A204.1 (cell line): ENCODE measurements around the gene IL1RL2.

Experiments used
- FAIRE-seq: peaks from 2 replicates; lab custom pipeline; 2012; peaks lifted over from hg19 to GRCh38; lab: Jason Lieb, UNC

IL1RL2 gene

GRCh38 chr2:102158011-102158755 lies 28.6 kb upstream of the IL1RL2 start:
- no peak for FAIRE-seq

DNA sequence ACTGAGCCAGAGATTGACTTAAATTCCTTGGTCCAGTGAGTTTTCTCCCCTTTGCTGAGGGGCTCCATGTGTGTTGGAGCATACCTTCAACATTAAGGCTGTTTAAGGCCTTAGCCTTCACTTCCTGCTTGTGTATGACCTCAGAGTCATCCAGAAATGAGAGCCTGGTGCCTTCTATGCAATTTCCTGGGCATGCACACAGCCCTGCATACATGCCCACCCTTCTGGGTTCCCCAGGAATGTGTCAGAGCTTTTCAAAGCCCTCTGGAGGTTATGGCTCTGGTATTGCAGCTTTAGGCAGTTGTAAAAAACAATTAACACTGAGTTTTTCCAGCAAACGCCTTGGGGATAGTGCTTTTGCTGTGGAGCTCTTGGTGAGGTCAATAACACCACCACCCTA lies 27.5 kb upstream of the IL1RL2 start:
- FAIRE-seq: no peak

- no peak for FAIRE-seq
These were observed 20.5 kb upstream of the IL1RL2 start for GRCh38 chr2:102166189-102166845.

DNA sequence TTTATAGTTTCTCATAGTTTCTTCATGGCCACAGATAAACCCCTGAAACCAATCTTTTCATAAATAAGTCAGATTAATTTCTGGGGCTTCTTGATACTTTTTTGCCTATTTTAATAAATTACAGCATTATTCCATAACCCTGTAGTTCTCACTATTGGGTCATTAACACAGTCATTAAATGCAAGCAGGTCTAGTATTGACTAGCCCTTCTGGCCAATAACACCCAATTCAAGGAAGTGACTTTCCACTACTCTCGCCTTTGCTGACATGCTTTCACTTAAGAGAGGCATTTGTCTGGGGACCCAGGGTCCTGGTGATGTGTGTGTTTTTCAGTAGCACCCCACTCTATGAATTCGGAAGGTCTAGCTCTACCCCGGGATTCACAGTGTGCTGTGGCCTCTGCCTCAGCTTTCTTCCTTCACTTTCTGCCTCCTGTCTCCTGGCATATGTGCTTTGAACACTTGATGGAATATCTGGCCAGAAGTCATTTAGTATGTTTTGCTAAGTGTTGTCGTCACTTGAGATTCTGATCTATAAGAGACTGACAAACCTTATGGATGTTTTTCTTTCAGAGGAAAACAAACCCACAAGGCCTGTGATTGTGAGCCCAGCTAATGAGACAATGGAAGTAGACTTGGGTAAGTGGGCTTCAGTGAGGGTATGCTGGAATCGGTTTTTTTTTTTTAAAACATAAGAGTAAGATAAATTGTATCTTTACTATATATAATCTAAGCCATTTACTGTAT lies 18.6 kb upstream of the IL1RL2 start:
- FAIRE-seq: no peak

DNA sequence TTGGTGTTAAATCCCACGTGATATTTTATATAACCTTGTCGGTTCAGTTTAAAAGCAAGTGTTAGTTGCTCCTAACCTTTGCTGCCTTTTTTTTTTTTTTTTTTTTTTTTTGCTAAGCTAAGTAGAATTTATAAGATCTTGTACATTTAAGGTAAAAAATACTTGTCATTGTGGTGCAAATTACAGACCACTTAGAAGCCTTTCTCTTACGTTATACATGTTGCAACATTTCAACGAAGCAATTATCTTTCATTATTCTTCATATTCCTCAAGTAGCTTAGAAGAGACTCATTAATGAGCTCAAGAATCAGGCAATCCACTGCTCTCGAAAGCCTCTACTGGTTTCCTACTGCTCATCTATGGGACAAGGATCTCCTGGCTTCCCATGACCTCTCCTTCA lies 14.9 kb upstream of the IL1RL2 start:
- no peak for FAIRE-seq

- no peak for FAIRE-seq
These were observed 14.1 kb upstream of the IL1RL2 start for GRCh38 chr2:102172745-102173144.

- FAIRE-seq: no peak
These were observed 10.7 kb upstream of the IL1RL2 start for GRCh38 chr2:102176172-102176571.

- no peak for FAIRE-seq
These were observed 8.9 kb upstream of the IL1RL2 start for GRCh38 chr2:102177814-102178478.

DNA sequence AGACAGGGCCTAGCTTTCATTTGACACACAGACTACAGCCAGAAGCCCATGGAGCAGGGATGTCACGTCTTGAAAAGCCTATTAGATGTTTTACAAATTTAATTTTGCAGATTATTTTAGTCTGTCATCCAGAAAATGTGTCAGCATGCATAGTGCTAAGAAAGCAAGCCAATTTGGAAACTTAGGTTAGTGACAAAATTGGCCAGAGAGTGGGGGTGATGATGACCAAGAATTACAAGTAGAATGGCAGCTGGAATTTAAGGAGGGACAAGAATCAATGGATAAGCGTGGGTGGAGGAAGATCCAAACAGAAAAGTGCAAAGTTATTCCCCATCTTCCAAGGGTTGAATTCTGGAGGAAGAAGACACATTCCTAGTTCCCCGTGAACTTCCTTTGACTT lies 7.8 kb upstream of the IL1RL2 start:
- no peak for FAIRE-seq

GRCh38 chr2:102179788-102180686 lies 6.8 kb upstream of the IL1RL2 start:
- FAIRE-seq: no peak

- no peak for FAIRE-seq
These were observed 6.2 kb upstream of the IL1RL2 start for GRCh38 chr2:102180687-102180999.

DNA sequence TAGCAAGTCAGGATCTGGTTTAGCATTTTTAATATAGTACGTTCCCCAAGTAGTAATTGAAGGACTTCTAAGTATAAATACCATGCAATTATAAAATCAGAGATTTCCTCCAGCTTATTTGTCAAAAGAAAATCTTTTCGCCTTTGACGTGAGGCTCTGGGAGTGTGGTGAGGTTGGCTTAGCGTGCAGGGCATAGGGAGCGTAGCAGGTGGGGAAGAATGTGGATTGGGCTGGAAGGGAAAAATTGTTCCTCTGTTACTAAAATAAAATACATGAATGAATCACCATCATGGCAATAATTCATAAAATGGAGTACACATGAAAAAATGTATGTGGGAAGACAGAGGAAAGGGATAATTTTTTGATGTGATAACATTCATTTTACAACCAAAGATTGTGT lies 5.4 kb upstream of the IL1RL2 start:
- FAIRE-seq: no peak

- no peak for FAIRE-seq
These were observed 4.7 kb upstream of the IL1RL2 start for GRCh38 chr2:102181919-102182635.

DNA sequence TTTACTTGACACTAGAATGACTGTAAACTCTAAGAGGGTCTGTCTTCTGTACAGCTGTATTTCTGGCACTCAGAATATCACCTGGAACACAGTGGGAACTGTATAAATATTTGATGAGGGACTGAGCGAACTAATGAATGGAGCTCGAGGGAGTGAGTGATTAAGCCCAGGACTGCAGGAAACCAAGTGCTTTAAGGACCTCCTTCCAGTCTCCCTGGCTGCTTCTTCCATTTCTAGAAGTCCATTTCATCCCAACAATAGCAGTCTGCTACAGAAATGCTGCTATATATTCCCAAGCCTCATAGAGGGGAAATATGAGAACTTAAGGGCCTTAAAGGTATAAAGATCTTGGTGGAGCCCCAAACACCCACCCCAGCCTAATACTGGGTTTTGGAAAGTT lies 2.8 kb upstream of the IL1RL2 start:
- no peak for FAIRE-seq

- no peak for FAIRE-seq
These were observed 2.3 kb upstream of the IL1RL2 start for GRCh38 chr2:102184568-102184967.

DNA sequence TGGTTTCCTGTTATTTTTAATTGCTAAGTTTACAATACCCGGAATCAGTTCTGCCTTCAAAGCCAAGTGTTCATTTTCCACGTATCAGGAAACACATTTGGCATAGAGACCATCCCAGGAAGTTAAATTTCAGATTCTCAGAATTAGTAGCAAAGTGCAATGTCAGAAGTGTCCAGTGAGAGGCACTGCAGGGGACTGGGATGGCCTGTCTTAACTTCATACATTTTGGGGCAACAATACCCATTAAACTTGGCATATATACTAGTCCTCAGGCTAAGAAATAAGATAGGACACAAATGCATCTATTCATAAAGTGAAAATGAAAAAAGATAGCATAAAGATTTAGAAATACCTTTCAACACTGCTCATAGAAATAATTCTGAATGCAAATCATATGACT lies 1.5 kb upstream of the IL1RL2 start:
- FAIRE-seq: no peak

- FAIRE-seq: no peak
These were observed 800 bp downstream of the IL1RL2 start for GRCh38 chr2:102187496-102188150.

DNA sequence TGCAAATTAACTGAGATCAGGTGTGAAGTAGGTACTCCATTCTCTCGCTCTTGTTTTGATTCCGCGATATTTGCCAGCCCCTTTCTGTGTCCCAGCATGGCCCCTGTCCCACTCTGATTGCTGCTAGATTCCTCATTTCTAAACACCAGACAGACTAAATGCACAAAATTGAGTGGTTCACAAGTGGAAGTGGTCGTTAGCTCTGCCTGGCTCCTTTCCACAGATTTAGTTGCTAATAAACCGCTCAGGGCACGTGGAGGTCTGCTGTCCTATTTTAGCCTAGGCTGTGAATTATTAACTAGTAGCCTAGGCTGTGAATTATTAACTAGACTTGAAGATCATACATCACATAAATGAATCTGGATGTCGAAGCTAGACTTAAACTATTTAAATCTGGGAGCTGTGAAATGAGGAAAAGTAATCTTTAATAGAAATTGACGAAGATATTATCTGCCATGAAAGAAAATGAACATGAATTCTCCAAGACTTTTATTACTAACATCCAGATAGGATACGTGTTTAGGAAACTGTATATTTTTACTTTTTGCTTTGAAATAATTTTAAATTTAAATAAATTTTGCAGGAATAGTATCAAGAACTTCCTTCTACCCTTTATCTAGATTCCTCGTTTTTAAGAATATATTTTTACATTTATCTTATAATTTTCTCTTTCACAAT lies 3.7 kb downstream of the IL1RL2 start:
- FAIRE-seq: no peak

DNA sequence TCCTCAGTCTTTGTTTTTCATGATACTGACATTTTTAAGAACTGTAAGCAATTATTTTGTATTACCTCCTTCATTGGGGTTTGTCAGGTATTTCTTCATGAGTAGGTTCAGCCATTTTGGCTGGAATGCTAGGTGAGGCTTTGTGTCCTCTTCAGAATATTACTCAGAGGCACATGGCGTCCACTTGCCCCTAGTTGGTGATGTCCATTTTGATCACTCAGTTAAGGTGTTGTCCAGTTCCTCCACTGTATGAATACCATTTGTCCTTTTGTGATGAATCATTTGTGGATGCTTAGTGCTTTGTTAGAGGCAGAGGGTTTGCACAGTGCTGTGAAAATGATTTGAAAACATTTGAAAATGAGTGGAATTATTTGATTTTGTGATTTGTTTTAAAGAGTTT lies 4.7 kb downstream of the IL1RL2 start:
- no peak for FAIRE-seq

GRCh38 chr2:102193074-102193473 lies 6.3 kb downstream of the IL1RL2 start:
- FAIRE-seq: no peak
